ENCODE measurements around the gene FAM114A1. TPM values are rescaled to one million over a fixed set of nuclear protein-coding genes. Genes with fewer than 3 reads are reported as not detected.

FAM114A1 gene
- total and polyA plus RNA-seq, 4 donors = 22.1 to 108 (median 53.9) TPM

DNA sequence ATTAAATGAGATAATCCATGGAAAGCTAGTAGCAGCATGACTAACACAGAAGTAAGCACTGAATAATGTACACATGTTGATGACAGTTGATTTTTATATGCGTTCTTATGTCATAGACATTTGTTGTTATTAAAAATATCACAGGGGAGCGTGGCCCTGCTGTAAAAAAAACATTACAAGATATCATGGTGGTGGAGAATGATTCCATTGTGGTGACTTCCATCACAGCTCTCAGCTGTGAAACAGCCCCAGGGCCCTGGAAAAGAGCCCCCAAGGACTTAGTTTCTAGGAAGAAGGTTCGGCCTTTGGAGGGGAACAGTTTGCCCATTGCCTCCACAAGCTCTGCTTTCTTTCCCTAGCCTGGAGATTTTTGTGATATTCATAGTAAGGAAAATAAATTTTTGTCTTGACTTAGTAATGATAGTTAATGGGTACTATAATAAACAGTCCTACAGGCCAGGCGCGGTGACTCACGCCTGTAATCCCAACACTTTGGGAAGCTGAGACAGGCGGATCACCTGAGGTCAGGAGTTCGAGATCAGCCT, 49.9 kb downstream of the FAM114A1 start:
- no peak overlapping the region for H3K4me3 ChIP-seq (ENCODE audit: low read depth in 1 of 3, low read length in 3 of 3)
- WGBS = 90% methylated on average over 8 of the region's 8 CpGs
- no peaks in the 10 kb centered on the region for H3K9me3 ChIP-seq (ENCODE audit: control insufficient read depth in 4 of 4, low read length in 3 of 4)
- no peak overlapping the region for H3K9ac ChIP-seq (ENCODE audit: low read depth in 1 of 2, low read length in 2 of 2)
- no peak overlapping the region for H3K27ac ChIP-seq (ENCODE audit: low read depth in 1 of 2, low read length in 2 of 2)
- no peak for TF ChIP-seq FOXA2 (IDR thresholded peaks at IDR 0.05)
- TF ChIP-seq, protein P1, sequence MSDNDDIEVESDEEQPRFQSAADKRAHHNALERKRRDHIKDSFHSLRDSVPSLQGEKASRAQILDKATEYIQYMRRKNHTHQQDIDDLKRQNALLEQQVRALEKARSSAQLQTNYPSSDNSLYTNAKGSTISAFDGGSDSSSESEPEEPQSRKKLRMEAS (IDR thresholded peaks at IDR 0.05) = no peak
- TF ChIP-seq, protein P2, sequence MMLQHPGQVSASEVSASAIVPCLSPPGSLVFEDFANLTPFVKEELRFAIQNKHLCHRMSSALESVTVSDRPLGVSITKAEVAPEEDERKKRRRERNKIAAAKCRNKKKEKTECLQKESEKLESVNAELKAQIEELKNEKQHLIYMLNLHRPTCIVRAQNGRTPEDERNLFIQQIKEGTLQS (IDR thresholded peaks at IDR 0.05) = no peak
- TF ChIP-seq, protein P3, sequence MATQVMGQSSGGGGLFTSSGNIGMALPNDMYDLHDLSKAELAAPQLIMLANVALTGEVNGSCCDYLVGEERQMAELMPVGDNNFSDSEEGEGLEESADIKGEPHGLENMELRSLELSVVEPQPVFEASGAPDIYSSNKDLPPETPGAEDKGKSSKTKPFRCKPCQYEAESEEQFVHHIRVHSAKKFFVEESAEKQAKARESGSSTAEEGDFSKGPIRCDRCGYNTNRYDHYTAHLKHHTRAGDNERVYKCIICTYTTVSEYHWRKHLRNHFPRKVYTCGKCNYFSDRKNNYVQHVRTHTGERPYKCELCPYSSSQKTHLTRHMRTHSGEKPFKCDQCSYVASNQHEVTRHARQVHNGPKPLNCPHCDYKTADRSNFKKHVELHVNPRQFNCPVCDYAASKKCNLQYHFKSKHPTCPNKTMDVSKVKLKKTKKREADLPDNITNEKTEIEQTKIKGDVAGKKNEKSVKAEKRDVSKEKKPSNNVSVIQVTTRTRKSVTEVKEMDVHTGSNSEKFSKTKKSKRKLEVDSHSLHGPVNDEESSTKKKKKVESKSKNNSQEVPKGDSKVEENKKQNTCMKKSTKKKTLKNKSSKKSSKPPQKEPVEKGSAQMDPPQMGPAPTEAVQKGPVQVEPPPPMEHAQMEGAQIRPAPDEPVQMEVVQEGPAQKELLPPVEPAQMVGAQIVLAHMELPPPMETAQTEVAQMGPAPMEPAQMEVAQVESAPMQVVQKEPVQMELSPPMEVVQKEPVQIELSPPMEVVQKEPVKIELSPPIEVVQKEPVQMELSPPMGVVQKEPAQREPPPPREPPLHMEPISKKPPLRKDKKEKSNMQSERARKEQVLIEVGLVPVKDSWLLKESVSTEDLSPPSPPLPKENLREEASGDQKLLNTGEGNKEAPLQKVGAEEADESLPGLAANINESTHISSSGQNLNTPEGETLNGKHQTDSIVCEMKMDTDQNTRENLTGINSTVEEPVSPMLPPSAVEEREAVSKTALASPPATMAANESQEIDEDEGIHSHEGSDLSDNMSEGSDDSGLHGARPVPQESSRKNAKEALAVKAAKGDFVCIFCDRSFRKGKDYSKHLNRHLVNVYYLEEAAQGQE (IDR thresholded peaks at IDR 0.05) = no peak
- no peak for TF ChIP-seq HNF4A (conservative IDR thresholded peaks at IDR 0.05)
- TF ChIP-seq NR2F2 (IDR thresholded peaks at IDR 0.05) = no peak
- TF ChIP-seq RAD21 (IDR thresholded peaks at IDR 0.05) = no peak
- H3K27me3 ChIP-seq (ENCODE audit: control insufficient read depth in 4 of 4, insufficient read depth in 4 of 4, low read length in 3 of 4) = no peaks in the 10 kb centered on the region
- DNase-seq (ENCODE audit: low spot score) = no peak
- H3K4me1 ChIP-seq (ENCODE audit: control insufficient read depth in 4 of 4, insufficient read depth in 4 of 4, low read length in 3 of 4) = no peaks in the 10 kb centered on the region
- peaks cover 15 to 52% (median 38%) of the 10 kb centered on the region in 4 donors for H3K36me3 ChIP-seq (ENCODE audit: control insufficient read depth in 4 of 4, insufficient read depth in 3 of 4, low read depth in 1 of 4, low read length in 3 of 4)

DNA sequence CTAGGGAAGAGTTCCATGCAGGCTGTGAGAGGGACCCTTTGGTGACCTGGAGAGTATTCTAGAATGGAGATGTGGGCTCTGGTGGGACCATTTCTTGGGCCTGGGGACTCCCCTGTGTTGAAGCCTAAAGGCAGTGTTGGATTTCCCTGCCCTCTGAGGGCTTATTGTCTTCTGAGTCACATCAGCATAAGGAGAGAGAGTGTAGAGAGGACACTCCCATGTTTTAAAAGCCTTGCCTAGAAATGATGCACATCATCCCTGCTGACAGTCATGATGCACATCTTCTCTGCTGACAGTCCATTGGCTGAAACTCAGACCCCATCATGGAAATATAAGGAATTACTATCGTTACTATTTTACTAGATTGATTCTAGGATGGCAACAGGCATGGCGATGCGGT, 51.9 kb downstream of the FAM114A1 start:
- no peaks in the 10 kb centered on the region for H3K9me3 ChIP-seq (ENCODE audit: control insufficient read depth in 4 of 4, low read length in 3 of 4)
- H3K36me3 ChIP-seq (ENCODE audit: control insufficient read depth in 4 of 4, insufficient read depth in 3 of 4, low read depth in 1 of 4, low read length in 3 of 4) = peaks cover 13 to 61% (median 46%) of the 10 kb centered on the region in 4 donors
- TF ChIP-seq NR2F2 (IDR thresholded peaks at IDR 0.05) (no peak), RXRA (IDR thresholded peaks at IDR 0.05) (no peak), SP1 (IDR thresholded peaks at IDR 0.05) (no peak), YY1 (IDR thresholded peaks at IDR 0.05) (no peak), RAD21 (IDR thresholded peaks at IDR 0.05) (no peak), TAF1 (conservative IDR thresholded peaks at IDR 0.05) (no peak), FOXA2 (IDR thresholded peaks at IDR 0.05) (no peak), GABPA (IDR thresholded peaks at IDR 0.05 in 1 of 2, conservative IDR thresholded peaks at IDR 0.05 in 1 of 2) (no peak), FOXA1 (IDR thresholded peaks at IDR 0.05) (no peak)
- TF ChIP-seq, protein P3 (IDR thresholded peaks at IDR 0.05) = no peak
- TF ChIP-seq, protein P1 (IDR thresholded peaks at IDR 0.05) = no peak
- TF ChIP-seq, protein P2 (IDR thresholded peaks at IDR 0.05) = no peak
- TF ChIP-seq, protein P4, sequence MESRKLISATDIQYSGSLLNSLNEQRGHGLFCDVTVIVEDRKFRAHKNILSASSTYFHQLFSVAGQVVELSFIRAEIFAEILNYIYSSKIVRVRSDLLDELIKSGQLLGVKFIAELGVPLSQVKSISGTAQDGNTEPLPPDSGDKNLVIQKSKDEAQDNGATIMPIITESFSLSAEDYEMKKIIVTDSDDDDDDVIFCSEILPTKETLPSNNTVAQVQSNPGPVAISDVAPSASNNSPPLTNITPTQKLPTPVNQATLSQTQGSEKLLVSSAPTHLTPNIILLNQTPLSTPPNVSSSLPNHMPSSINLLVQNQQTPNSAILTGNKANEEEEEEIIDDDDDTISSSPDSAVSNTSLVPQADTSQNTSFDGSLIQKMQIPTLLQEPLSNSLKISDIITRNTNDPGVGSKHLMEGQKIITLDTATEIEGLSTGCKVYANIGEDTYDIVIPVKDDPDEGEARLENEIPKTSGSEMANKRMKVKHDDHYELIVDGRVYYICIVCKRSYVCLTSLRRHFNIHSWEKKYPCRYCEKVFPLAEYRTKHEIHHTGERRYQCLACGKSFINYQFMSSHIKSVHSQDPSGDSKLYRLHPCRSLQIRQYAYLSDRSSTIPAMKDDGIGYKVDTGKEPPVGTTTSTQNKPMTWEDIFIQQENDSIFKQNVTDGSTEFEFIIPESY (IDR thresholded peaks at IDR 0.05) = no peak
- no peaks in the 10 kb centered on the region for H3K27me3 ChIP-seq (ENCODE audit: control insufficient read depth in 4 of 4, insufficient read depth in 4 of 4, low read length in 3 of 4)
- no peak overlapping the region for H3K27ac ChIP-seq (ENCODE audit: low read depth in 1 of 2, low read length in 2 of 2)
- H3K9ac ChIP-seq (ENCODE audit: low read depth in 1 of 2, low read length in 2 of 2) = no peak overlapping the region
- no peak overlapping the region for H3K4me3 ChIP-seq (ENCODE audit: low read depth in 1 of 3, low read length in 3 of 3)
- DNase-seq (ENCODE audit: low spot score) = no peak
- 97% methylated on average over 3 of the region's 3 CpGs for WGBS
- H3K4me1 ChIP-seq (ENCODE audit: control insufficient read depth in 4 of 4, insufficient read depth in 4 of 4, low read length in 3 of 4) = no peaks in the 10 kb centered on the region

All from liver (tissue), 9 donors.